GM10847 (cell line): ENCODE data around the gene FRZB.

ENCODE experiments used
- POLR2A ChIP-seq: IDR thresholded peaks from 2 replicates; pipeline ENCODE4 v1.6.1; 2011; ENCODE audit not compliant: insufficient read length; ENCODE audit errors: extremely low read depth

The FRZB gene

DNA sequence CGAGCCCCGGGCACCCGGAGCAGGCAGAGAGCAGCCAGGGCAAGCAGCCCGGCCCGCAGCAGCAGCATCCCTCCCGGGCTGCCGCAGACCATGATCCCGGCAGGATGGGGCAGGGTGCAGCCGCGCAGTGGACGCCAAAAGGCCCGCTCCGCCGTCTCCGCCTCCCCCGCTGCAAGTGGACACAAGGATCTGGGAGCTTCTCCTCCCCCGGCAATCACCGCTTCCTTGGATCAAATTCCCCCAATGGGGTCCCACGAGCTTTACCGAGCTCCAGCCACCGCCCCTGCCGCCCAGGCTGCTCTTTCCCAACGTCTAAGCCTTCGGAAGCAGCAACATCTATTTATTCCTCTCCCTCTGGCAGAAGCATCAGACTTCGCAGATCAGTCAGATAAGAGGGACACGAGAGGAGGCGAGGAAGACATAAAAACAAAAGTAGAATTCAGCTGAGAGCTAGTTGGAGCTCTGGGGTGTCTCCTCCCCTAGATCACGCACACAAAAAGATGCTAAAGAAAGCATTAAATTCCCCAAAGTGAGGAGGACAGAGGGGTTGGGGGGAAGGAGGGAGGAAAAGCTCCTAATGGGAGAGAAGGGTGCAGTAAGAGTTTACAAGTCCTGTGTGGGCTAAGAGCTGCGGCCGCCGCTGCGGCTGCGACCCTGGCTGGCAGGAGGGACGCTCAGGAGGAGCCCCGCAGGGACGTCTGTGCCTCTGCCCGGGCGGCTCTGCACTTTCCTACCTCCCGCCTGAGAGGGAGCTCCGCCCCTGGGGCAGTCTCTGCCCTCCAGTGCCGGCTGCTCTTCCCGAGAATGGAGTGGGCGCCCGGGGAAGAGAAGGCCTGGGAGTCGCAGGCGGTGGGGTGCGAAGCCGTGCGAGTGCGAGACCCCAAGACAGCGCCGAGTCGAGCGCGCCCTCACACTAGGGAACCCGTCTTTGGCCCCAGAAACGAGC is at the start of gene FRZB:
TSS of gene FRZB (minus strand) at position 177 of the 946 bp plus-strand sequence. CDS start at position 92, 85 bp downstream.
- TF ChIP-seq POLR2A, result no peak

DNA sequence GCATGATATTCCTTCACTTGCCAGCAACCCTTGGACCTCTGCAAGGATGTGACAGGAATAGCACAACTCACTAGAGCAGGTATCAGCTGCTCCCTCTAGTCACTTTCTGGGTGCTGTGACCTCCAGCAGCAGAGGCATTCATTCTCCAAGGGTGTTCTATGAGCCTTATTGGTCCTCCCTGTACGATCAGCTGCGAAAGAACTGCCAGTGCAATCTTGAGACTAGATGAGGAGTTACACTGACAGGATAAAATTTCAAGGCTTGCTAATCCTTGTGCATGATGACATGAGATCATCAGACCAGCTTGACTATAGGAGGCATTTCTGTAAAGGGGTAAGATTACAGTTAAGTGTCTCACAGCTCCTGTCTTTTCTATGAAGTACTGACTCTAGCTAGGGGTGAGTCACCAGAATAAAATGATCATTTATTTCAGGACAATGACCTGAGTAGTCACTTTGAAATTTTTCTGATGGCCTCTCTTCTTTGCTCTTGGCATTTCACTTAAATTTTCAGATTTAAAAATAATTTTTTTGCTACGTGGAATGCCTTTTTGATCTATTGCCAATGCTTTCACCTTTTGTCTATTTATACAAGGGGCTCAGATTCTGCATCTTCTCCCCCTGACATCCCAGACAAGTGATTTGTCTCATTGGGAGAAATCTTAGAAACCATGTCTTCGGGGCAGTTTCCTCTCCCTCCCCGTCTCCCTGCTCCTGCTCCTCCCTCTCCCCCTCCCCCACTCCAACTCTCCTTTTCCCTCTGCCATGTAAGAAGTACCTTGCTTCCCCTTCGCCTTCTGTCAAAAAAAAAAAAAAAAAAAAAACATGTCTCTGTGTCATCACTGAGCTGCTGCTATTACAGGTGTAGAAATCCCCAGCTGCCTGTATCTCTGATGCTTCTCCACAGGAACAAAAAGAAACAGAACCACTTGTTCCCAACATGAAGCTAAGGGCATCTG is 49.2 kb upstream of the FRZB start:
- TF ChIP-seq POLR2A, result no peak

DNA sequence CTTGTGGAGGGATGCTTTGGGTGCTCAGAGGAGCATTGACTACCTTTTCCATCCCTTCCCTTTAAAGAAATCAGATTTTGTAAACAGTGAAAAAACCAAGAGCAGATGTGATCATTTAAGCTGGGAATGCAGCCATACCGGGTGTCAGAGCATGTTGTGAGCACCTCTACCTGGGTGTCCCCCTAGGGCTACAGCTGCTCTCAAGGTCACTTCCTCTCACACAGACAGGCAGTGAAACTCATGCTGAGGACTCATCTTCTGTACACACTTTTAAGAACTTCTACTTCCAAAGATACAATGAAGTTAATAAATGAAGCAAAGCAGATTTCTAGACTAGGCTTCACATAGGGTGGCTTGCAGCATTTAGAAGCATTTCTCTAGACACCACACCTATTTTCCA is 48.4 kb upstream of the FRZB start:
- no peak for TF ChIP-seq POLR2A

DNA sequence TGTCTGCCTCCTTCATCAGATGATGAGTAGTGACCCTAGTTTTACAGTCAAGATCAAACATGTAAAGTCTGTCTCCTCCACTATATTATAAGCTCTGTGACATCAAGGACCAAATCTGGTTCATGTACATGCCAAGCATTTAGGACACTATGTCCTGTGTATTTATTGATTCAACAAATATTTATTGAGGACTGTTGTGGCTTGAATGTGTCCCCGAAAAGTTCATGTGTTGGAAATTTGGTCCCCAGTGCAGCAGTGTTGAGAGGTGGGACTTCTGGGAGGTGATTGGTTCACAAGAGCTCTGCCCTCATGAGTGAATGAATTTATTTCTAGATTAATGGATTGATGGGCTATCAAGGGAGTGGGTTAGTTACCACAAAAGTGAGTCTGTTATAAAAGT is 46.6 kb upstream of the FRZB start:
- no peak for TF ChIP-seq POLR2A

DNA sequence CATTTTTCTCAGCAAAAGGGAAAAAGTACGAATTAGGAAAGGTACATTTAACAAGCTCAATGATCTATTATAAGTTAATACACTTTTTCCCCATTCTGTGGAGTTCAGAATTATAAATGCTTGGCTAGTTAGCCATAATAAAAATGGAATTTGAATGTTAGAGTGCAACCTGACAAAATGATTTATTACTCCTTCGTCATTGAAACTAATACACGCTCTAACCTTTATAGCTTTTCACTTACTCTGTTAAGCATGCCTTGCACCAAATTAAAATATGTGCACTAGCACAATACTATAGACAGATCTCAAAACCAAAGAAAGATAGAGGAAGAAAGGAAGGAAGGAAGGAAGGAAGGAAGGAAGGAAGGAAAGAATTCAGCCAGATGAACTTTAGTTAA is 46.1 kb upstream of the FRZB start:
- TF ChIP-seq POLR2A, result no peak

GRCh38 chr2:182911813-182912517 is 45.5 kb upstream of the FRZB start:
- no peak for TF ChIP-seq POLR2A

DNA sequence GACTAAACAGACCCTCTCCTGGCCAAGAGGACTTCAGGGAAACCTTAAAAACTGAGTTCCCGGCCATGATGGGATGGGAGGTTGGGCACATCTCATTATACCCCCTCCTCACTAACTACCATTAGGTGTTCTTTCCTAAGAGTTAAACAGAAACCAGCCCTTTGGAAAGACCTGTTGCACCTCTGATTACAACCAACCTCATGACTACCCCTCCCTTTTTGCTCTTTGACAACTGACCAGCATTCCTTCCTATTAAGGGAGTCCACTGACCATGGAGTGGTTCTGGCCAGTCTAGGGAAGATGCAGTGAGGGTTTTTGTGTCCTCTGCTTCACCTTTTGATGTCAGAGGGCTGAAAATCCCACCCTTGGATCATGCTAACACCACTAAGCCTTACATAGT is 44.5 kb upstream of the FRZB start:
- no peak for TF ChIP-seq POLR2A

GRCh38 chr2:182907081-182907830 is 40.8 kb upstream of the FRZB start:
- no peak for TF ChIP-seq POLR2A

- no peak for TF ChIP-seq POLR2A
These were observed 40.0 kb upstream of the FRZB start for GRCh38 chr2:182906454-182906853.

- TF ChIP-seq POLR2A, result no peak
These were observed 38.4 kb upstream of the FRZB start for GRCh38 chr2:182904844-182905243.

GRCh38 chr2:182903566-182903965 is 37.1 kb upstream of the FRZB start:
- no peak for TF ChIP-seq POLR2A

DNA sequence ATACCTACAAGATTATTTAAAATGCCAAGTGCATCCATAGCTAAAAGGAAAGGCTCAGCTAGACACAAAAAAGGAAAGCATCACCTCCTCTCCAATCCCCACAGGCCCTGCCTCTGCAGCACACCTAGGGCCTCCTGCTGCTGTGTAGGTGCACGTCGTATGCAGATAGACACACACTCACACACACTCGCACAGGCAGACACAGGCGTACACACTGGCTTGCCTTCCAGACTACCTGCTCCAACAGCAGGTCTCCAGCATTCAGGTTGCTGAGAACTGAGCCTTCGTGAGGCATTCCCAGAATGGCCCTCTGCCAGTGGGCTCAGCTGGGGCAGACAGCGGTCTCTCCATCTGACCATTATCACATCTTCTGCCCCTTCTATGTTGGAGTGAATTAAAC is 35.3 kb upstream of the FRZB start:
- TF ChIP-seq POLR2A, result no peak

- no peak for TF ChIP-seq POLR2A
These were observed 32.3 kb upstream of the FRZB start for GRCh38 chr2:182898718-182899117.

DNA sequence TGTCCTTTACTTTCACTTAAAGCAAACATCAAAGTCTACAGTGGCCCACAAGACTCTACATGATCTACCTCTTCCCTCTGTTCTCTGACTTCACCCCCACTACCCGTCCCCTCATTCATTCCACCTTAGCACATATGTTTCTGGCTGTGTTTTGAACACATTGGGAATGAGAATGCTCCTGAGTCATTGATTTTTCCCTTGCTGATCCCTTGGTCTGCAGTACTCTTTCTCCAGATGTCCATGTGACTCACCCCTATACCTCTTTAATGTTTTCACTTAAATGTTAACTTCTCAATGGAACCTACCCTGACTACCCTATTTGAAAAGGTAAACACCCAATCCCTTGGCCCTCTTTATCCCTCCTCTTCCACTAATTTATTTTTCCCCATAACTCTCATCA is 30.7 kb upstream of the FRZB start:
- TF ChIP-seq POLR2A, result no peak
